GM12874 (cell line): ENCODE results near the gene SRPX.
A peak's percentile ranks its signal among the peaks of the same experiment; 100 is the strongest.

Experiments
- TF ChIP-seq, protein P1 (sequence below): IDR thresholded peaks from 2 replicates; pipeline ENCODE4 v1.5.1; 2011; ENCODE audit warnings: low read depth, mild to moderate bottlenecking, control low read depth, low read length, moderate library complexity; ENCODE audit not compliant: insufficient read depth

SRPX gene

GRCh38 chrX:38175139-38175538 lies 45.5 kb downstream of the SRPX start:
- TF ChIP-seq, protein P1, sequence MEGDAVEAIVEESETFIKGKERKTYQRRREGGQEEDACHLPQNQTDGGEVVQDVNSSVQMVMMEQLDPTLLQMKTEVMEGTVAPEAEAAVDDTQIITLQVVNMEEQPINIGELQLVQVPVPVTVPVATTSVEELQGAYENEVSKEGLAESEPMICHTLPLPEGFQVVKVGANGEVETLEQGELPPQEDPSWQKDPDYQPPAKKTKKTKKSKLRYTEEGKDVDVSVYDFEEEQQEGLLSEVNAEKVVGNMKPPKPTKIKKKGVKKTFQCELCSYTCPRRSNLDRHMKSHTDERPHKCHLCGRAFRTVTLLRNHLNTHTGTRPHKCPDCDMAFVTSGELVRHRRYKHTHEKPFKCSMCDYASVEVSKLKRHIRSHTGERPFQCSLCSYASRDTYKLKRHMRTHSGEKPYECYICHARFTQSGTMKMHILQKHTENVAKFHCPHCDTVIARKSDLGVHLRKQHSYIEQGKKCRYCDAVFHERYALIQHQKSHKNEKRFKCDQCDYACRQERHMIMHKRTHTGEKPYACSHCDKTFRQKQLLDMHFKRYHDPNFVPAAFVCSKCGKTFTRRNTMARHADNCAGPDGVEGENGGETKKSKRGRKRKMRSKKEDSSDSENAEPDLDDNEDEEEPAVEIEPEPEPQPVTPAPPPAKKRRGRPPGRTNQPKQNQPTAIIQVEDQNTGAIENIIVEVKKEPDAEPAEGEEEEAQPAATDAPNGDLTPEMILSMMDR = peak; percentile 40

DNA sequence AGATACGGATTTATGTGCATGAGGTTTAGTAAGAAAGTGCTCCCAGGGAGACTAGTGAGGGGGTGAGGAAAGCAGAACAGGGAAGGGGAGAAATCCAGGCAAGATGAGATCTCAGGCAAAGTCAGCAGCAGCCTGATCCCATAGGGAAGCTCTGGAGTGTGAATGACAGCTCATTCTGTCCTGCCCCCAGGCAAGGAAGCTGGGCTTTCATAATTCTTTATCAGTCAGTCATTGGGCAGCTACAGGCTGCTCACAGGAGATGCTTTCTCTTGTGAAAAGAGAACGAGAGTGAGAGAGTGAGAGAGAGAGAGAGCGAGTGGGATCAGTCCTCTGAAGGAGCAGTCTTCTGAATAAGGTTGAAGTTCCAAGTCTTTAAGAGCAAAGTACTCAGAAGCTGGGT lies 48.1 kb downstream of the SRPX start:
- TF ChIP-seq, protein P1 = no peak

GRCh38 chrX:38170556-38170955 lies 50.1 kb downstream of the SRPX start:
- TF ChIP-seq, protein P1 = no peak

DNA sequence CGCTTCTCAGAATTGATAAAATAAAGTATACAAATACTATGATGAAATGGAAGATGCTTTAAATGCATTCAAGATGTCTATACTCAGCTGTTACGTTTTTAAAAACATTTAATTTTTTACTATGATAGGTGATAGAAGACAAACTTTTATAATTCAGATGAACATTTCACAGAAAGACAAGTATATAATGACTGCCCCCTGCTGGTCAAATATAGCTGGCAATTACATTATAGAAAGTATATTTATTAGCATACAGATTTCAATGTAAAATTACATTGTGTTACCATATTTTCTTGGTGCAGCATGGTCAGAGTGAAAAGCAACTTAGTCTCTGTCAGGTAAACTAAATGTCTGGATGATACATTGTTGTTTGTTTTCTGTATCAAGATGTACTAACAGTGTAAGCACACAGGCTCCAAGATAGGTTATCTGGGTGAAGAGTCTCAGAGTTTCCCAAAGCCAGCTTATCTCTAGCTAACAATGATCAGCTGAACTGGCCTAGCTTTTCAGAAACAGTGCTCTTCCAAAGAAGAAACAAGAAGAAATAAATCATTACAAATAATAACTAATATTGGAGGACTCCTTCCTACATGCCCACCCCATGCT lies 54.1 kb downstream of the SRPX start:
- TF ChIP-seq, protein P1 = peak; percentile 15; the same call in 1 of the 2 replicates

GRCh38 chrX:38165023-38165422 lies 55.6 kb downstream of the SRPX start:
- TF ChIP-seq, protein P1 = no peak

- TF ChIP-seq, protein P1 = no peak
Measured at GRCh38 chrX:38163193-38163592, 57.5 kb downstream of the SRPX start.

DNA sequence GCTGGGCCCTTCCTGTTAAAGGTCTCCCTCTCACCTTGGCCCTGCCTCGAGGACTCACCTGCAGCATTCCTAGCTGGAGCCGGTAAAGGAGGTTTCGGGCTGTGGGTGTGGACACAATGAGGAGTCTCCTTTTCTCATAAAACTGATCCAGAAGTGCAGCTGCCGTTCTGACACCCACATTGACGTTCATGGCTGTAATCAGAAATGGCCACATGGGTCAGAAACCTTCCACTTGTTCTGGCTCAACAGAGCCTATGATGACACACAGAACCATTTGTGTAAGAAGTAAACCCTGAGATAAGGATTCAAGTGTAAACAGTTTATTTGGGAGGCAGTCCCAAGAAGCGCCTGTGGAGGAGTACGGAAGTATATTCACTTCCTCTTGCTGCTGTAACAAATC lies 63.8 kb downstream of the SRPX start:
- TF ChIP-seq, protein P1 = no peak
